ENCODE results near the gene IFNG-AS1. TPM values are rescaled to one million over a fixed set of nuclear protein-coding genes. Genes with fewer than 3 reads are reported as not detected.

The IFNG-AS1 gene
- total RNA-seq, 1 experiment from 2014 or later: not detected

DNA sequence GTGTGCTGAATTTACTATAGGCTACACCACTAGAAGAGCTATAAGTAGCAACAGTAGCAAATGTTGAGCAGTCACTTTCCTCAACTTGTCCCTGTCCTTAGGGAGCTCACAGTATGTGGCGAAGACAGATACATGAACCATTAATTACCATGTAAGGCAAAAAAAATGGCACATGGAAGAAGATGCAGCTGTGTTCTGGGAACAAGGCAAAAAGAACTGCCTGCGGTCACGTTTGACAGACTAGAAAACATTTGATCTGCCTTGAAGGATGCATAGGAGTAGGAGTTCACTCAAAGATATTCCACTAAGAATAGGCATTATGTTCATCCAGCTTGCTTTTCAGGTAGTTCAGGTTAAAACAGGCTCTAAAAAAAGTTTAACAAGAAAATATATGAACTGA is 46.5 kb upstream of the IFNG-AS1 start:
- DNase-seq (ENCODE audit: low spot score): no peak
- CTCF ChIA-PET: interaction anchor here (0.5 to 1.7 kb wide), 11 partner anchors 19 to 1201 kb away, joined by 3 to 39 read pairs (median 3); partner anchors contain the start of gene DYRK2
- Histone ChIP-seq H3K27ac (ENCODE audit: low read depth, low read length, poor library complexity, severe bottlenecking) (no peak overlapping the region), H3K36me3 (ENCODE audit: insufficient read depth, low read length, poor library complexity, severe bottlenecking) (no peaks in the 10 kb centered on the region), H3K4me3 (ENCODE audit: low read depth, low read length, poor library complexity, severe bottlenecking) (no peak overlapping the region), H3K4me1 (ENCODE audit: insufficient read depth, low read length, poor library complexity, severe bottlenecking) (no peaks in the 10 kb centered on the region), H3K9me3 (ENCODE audit: low read depth, low read length, poor library complexity, severe bottlenecking) (no peaks in the 10 kb centered on the region), H3K27me3 (replicated peaks; ENCODE audit: insufficient read depth, low read depth, low read length, poor library complexity) (peaks cover 18% of the 10 kb centered on the region)
- no TSS peak for BruUV-seq (replicated peaks)
- TF ChIP-seq, protein P1, sequence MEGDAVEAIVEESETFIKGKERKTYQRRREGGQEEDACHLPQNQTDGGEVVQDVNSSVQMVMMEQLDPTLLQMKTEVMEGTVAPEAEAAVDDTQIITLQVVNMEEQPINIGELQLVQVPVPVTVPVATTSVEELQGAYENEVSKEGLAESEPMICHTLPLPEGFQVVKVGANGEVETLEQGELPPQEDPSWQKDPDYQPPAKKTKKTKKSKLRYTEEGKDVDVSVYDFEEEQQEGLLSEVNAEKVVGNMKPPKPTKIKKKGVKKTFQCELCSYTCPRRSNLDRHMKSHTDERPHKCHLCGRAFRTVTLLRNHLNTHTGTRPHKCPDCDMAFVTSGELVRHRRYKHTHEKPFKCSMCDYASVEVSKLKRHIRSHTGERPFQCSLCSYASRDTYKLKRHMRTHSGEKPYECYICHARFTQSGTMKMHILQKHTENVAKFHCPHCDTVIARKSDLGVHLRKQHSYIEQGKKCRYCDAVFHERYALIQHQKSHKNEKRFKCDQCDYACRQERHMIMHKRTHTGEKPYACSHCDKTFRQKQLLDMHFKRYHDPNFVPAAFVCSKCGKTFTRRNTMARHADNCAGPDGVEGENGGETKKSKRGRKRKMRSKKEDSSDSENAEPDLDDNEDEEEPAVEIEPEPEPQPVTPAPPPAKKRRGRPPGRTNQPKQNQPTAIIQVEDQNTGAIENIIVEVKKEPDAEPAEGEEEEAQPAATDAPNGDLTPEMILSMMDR (conservative IDR thresholded peaks at IDR 0.05; ENCODE audit: low read depth, low read length): no peak
- no peak for TF ChIP-seq EZH2 (IDR thresholded peaks at IDR 0.05; ENCODE audit: borderline replicate concordance, low read depth, low read length, poor library complexity, severe bottlenecking)
- intact Hi-C loops (cut with micrococcal nuclease; ENCODE audit: unreplicated experiment): loop anchor here (1.0 to 10.0 kb wide), 3 partner anchors 288 to 587 kb away; no protein-coding TSS in a partner anchor
- POLR2A ChIA-PET (ENCODE audit: low non-redundant PET): no interaction called here

DNA sequence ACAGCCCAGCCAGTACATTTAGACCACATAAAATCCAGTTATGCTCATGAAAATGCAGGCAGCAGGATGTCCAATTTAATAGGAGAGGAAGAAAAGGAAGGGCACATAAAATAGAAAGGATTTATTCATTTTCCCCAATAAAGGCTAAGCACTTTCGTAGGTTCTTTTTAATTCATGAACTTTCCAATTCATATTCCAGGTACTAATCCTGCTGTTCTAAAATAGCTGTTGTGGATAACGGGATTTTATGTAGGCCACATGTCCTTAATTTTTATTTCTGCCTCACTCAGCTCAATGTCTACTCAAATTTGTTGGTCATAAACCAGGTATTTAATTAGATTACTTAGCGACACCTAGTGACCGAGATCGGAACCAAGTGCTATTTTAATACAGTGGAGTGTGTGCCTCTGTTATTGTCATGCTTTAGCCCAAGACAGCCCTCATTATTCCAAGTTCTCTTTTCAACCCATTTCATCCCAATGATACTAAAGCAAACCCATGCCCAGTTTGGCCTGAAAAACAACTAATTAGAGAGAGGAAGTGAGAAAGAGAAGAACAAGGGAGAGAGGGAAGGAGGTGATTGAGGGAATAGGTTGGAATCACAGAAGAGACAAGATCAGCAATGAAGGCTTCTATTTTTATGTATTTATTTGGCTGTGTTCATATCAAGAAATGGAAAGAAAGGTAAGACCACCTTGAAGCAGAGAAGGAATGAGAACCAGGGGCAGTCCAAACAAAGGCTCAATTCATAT is 45.9 kb upstream of the IFNG-AS1 start:
- Histone ChIP-seq H3K27ac (ENCODE audit: low read depth, low read length, poor library complexity, severe bottlenecking) (no peak overlapping the region), H3K4me1 (ENCODE audit: insufficient read depth, low read length, poor library complexity, severe bottlenecking) (no peaks in the 10 kb centered on the region), H3K9me3 (ENCODE audit: low read depth, low read length, poor library complexity, severe bottlenecking) (no peaks in the 10 kb centered on the region), H3K4me3 (ENCODE audit: low read depth, low read length, poor library complexity, severe bottlenecking) (no peak overlapping the region), H3K27me3 (replicated peaks; ENCODE audit: insufficient read depth, low read depth, low read length, poor library complexity) (peaks cover 21% of the 10 kb centered on the region), H3K36me3 (ENCODE audit: insufficient read depth, low read length, poor library complexity, severe bottlenecking) (no peaks in the 10 kb centered on the region)
- TF ChIP-seq, protein P1 (conservative IDR thresholded peaks at IDR 0.05; ENCODE audit: low read depth, low read length): peak; percentile 76
- TF ChIP-seq EZH2 (IDR thresholded peaks at IDR 0.05; ENCODE audit: borderline replicate concordance, low read depth, low read length, poor library complexity, severe bottlenecking): no peak
- no TSS peak for BruUV-seq (replicated peaks)
- ChIA-PET CTCF (interaction anchor here (0.6 to 1.7 kb wide), 10 partner anchors 20 to 1202 kb away, joined by 3 to 39 read pairs (median 3); partner anchors contain the start of gene DYRK2), POLR2A (ENCODE audit: low non-redundant PET) (no interaction called here)
- intact Hi-C loops (cut with micrococcal nuclease; ENCODE audit: unreplicated experiment): loop anchor here (1.0 to 10.0 kb wide), 3 partner anchors 289 to 588 kb away; no protein-coding TSS in a partner anchor
- DNase-seq (ENCODE audit: low spot score): peak; percentile 71

DNA sequence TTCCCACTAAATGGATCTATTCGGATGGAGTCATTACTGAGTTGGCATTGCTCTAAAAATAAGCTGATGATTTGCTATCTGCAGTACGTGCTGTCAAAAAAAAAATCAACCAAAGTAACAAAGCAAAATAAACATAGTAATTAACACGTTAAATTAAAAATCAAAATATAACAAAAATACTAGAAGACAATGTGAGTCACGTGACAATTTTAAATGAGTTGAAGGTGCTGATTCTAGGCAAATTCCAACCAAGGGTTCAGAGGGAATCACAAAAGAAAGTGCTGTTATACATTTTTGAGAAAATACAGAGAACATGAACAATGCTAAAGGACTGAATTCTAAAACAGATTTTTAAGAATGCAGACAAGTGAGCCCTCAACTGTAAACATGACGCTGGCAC is 45.2 kb upstream of the IFNG-AS1 start:
- CTCF ChIA-PET: interaction anchor here (1.7 kb wide), 1 partner anchor 588 kb away, joined by 39 read pairs; no protein-coding TSS in a partner anchor

More for the DNA sequence above, 45.2 kb upstream of the IFNG-AS1 start:
- TF ChIP-seq, protein P1 (conservative IDR thresholded peaks at IDR 0.05; ENCODE audit: low read depth, low read length): no peak
- no peak for TF ChIP-seq EZH2 (IDR thresholded peaks at IDR 0.05; ENCODE audit: borderline replicate concordance, low read depth, low read length, poor library complexity, severe bottlenecking)
- H3K27me3 ChIP-seq (replicated peaks; ENCODE audit: insufficient read depth, low read depth, low read length, poor library complexity): peaks cover 22% of the 10 kb centered on the region
- BruUV-seq (replicated peaks): no TSS peak
- no peaks in the 10 kb centered on the region for H3K36me3 ChIP-seq (ENCODE audit: insufficient read depth, low read length, poor library complexity, severe bottlenecking)
- intact Hi-C loops (cut with micrococcal nuclease; ENCODE audit: unreplicated experiment): loop anchor here (5.0 to 10.0 kb wide), 2 partner anchors 289 to 502 kb away; no protein-coding TSS in a partner anchor
- POLR2A ChIA-PET (ENCODE audit: low non-redundant PET): no interaction called here
- H3K4me3 ChIP-seq (ENCODE audit: low read depth, low read length, poor library complexity, severe bottlenecking): no peak overlapping the region
- no peaks in the 10 kb centered on the region for H3K4me1 ChIP-seq (ENCODE audit: insufficient read depth, low read length, poor library complexity, severe bottlenecking)
- H3K27ac ChIP-seq (ENCODE audit: low read depth, low read length, poor library complexity, severe bottlenecking): no peak overlapping the region
- DNase-seq (ENCODE audit: low spot score): no peak
- H3K9me3 ChIP-seq (ENCODE audit: low read depth, low read length, poor library complexity, severe bottlenecking): no peaks in the 10 kb centered on the region
